ENCODE data around the gene UCK1. TPM values are rescaled to one million over a fixed set of nuclear protein-coding genes. Genes with fewer than 3 reads are reported as not detected.

The UCK1 gene
- total RNA-seq, 3 donors from 2014 or later: 25.2 to 43.4 (median 27.4) TPM

DNA sequence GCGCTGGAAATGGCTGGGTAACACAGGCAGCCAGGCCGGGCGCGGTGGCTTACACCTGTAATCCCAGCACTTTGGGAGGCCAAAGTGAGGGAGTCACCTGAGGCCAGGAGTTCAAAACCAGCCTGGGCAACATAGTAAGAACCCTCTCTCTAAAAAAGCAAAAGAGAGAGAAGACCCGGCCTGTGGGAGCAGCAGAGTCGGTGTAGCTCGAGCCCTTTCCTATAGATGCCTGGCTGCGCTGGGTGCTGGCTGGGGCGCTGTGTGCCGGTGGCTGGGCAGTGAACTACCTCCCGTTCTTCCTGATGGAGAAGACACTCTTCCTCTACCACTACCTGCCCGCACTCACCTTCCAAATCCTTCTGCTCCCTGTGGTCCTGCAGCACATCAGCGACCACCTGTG lies 9.2 kb downstream of the UCK1 start:
- H3K36me3 ChIP-seq (ENCODE audit: low read depth): peaks cover 10% of the 10 kb centered on the region
- no peak for TF ChIP-seq CTCF (IDR thresholded peaks at IDR 0.05)
- H3K9me3 ChIP-seq: no peaks in the 10 kb centered on the region
- no peak for DNase-seq
- intact Hi-C loops (cut with DNase I, micrococcal nuclease): no loop called here
- no peak overlapping the region for H3K4me3 ChIP-seq
- H3K4me1 ChIP-seq (ENCODE audit: low read depth): no peaks in the 10 kb centered on the region
- ATAC-seq: no peak

DNA sequence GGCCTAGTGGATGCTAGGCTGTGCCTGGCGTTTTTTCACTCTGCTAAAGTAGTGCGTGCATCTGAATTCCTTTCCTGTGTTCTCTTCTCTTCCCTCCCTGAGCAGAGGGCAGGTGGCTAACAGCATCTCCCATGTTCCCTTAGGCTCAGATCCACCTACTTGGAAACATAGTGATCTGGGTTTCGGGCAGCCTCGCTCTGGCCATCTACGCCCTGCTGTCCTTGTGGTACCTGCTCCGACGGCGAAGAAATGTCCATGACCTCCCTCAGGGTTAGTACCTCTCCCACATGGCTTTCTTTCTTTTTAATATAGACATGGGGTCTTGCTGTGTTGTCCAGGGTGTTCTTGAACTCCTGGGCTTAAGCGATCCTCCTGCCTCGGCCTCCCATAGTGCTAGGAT lies 9.9 kb downstream of the UCK1 start:
- ATAC-seq (no peak), DNase-seq (no peak)
- Histone ChIP-seq H3K9me3 (no peaks in the 10 kb centered on the region), H3K4me1 (ENCODE audit: low read depth) (no peaks in the 10 kb centered on the region), H3K36me3 (ENCODE audit: low read depth) (peaks cover 10% of the 10 kb centered on the region), H3K4me3 (no peak overlapping the region)
- intact Hi-C loops (cut with DNase I, micrococcal nuclease): no loop called here
- no peak for TF ChIP-seq CTCF (IDR thresholded peaks at IDR 0.05)

- no peaks in the 10 kb centered on the region for H3K9me3 ChIP-seq
- DNase-seq: no peak
- no peak for ATAC-seq
- H3K4me1 ChIP-seq (ENCODE audit: low read depth): no peaks in the 10 kb centered on the region
- peaks cover 10% of the 10 kb centered on the region for H3K36me3 ChIP-seq (ENCODE audit: low read depth)
- H3K4me3 ChIP-seq: no peak overlapping the region
- intact Hi-C loops (cut with DNase I, micrococcal nuclease): no loop called here
- TF ChIP-seq CTCF (IDR thresholded peaks at IDR 0.05): no peak
These were observed 10.6 kb downstream of the UCK1 start for GRCh38 chr9:131520503-131520902.

DNA sequence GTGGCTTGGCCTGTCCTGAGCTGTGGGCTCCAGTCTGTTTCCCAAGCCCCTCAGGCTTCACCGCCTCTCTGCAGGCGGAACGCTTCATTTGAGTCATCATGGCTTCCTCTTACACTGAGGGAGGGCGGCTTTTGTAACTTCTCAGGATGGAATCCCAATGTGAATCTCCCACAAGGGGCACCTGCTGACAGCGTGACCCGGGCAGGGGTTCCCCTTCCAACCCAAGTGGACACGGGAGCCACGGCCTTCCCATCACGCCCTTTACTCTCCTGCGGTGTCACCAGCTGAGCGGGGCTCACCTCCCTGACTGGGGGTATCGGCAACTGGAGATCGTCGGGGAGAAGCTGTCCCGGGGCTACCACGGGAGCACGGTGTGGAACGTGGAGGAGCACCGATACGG lies 12.5 kb downstream of the UCK1 start:
- Histone ChIP-seq H3K36me3 (ENCODE audit: low read depth) (peaks cover 10% of the 10 kb centered on the region), H3K4me3 (no peak overlapping the region), H3K9me3 (no peaks in the 10 kb centered on the region), H3K4me1 (ENCODE audit: low read depth) (no peaks in the 10 kb centered on the region)
- ATAC-seq: no peak
- no peak for TF ChIP-seq CTCF (IDR thresholded peaks at IDR 0.05)
- intact Hi-C loops (cut with DNase I, micrococcal nuclease): no loop called here
- no peak for DNase-seq

GRCh38 chr9:131517761-131518190 lies 13.3 kb downstream of the UCK1 start:
- Histone ChIP-seq H3K4me3 (no peak overlapping the region), H3K9me3 (no peaks in the 10 kb centered on the region), H3K4me1 (ENCODE audit: low read depth) (no peaks in the 10 kb centered on the region), H3K36me3 (ENCODE audit: low read depth) (peaks cover 10% of the 10 kb centered on the region)
- intact Hi-C loops (cut with DNase I, micrococcal nuclease): no loop called here
- ATAC-seq (no peak), DNase-seq (no peak)
- TF ChIP-seq CTCF (IDR thresholded peaks at IDR 0.05): no peak

DNA sequence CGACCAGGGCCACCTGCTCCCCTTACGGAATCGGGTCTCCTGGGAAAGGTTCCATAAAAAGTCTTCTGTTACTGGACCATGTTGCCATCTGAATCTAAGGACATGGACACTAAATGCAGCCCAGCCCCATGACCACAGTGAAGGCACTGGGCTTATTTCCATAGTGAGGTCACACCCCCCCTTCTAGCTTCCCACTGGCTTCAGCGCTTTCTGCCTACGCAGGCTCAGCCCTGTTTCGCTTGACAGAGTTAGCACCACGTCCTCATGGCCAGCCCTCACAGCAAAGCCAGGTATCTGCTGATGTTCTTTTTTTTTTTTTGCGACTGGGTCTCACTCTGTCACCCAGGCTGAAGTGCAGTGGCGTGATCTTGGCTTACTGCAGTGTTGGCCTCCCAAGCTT lies 14.1 kb downstream of the UCK1 start:
- TF ChIP-seq CTCF (IDR thresholded peaks at IDR 0.05): no peak
- intact Hi-C loops (cut with DNase I, micrococcal nuclease): no loop called here
- H3K36me3 ChIP-seq (ENCODE audit: low read depth): peaks cover 10% of the 10 kb centered on the region
- no peaks in the 10 kb centered on the region for H3K9me3 ChIP-seq
- ATAC-seq (no peak), DNase-seq (no peak)
- H3K4me3 ChIP-seq: no peak overlapping the region
- H3K4me1 ChIP-seq (ENCODE audit: low read depth): no peaks in the 10 kb centered on the region

Measured in mucosa of descending colon (tissue), 3 donors.